Epithelial cell of esophagus (primary cell): Measurements from ENCODE around the gene COL24A1.

Source experiments
- DNase-seq: peaks from one replicate; pipeline ENCODE4 v3.0.0; 2010; ENCODE audit warnings: low read depth
- H3K4me3 ChIP-seq: 2 replicates; pipeline ENCODE4 v1.5.1; 2011; ENCODE audit warnings: mild to moderate bottlenecking, low read length, control low read depth
- TF ChIP-seq, protein P1 (sequence below): IDR thresholded peaks from 2 replicates; pipeline ENCODE4 v1.5.1; 2011; ENCODE audit warnings: low read depth, mild to moderate bottlenecking, low read length, control low read depth, inconsistent platforms; ENCODE audit not compliant: insufficient read depth; ENCODE audit errors: missing control alignments

COL24A1 gene

DNA sequence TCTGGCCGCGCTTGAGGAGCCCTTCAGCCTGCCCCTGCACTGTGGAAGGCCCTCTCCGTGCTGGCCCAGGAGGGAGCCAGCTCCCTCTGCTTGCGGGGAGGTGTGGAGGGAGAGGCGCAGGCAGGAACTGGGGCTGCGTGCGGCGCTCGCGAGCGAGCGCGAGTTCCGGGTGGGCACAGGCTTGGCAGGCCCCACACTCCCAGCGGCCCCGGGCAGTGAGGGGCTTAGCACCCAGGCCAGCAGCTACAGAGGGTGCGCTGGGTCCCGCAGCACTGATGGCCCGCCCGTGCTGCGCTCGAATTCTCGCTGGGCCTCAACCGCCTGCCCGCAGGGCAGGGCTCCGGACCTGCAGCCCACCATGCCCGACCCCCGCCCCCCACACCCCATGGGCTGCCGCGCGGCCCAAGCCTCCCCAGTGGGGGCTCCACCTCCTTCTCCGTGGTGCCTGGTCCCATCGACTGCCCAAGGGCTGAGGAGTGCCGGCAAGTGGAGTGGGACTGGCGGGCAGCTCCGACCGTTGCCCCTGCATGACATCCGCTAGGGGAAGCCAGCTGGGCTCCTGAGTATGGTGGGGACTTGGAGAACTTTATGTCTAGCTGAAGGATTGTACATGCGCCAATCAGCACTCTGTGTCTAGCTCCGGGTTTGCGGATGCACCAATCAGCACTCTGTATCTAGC lies 46.0 kb downstream of the COL24A1 start:
- DNase-seq, result no peak
- H3K4me3 ChIP-seq, result no peak overlapping the region
- TF ChIP-seq, protein P1, sequence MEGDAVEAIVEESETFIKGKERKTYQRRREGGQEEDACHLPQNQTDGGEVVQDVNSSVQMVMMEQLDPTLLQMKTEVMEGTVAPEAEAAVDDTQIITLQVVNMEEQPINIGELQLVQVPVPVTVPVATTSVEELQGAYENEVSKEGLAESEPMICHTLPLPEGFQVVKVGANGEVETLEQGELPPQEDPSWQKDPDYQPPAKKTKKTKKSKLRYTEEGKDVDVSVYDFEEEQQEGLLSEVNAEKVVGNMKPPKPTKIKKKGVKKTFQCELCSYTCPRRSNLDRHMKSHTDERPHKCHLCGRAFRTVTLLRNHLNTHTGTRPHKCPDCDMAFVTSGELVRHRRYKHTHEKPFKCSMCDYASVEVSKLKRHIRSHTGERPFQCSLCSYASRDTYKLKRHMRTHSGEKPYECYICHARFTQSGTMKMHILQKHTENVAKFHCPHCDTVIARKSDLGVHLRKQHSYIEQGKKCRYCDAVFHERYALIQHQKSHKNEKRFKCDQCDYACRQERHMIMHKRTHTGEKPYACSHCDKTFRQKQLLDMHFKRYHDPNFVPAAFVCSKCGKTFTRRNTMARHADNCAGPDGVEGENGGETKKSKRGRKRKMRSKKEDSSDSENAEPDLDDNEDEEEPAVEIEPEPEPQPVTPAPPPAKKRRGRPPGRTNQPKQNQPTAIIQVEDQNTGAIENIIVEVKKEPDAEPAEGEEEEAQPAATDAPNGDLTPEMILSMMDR, result no peak

DNA sequence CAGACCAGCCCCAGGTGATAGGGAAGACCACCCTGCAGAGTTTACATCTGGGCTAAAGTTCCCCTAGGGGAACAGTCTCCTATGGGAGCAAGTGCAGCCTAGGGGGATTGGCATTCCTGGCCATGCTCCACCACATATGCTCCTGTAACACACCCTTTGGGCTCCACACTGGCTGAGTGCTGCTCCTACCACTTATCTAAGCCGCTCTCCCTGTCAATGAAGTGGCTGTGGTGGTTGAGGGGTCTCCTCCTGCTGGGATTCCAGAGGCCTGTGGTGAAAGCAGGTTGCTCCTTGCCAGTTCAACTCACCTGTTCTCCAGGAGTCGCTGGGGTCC lies 51.1 kb downstream of the COL24A1 start:
- TF ChIP-seq, protein P1, result no peak
- H3K4me3 ChIP-seq, result no peak overlapping the region
- DNase-seq, result no peak

DNA sequence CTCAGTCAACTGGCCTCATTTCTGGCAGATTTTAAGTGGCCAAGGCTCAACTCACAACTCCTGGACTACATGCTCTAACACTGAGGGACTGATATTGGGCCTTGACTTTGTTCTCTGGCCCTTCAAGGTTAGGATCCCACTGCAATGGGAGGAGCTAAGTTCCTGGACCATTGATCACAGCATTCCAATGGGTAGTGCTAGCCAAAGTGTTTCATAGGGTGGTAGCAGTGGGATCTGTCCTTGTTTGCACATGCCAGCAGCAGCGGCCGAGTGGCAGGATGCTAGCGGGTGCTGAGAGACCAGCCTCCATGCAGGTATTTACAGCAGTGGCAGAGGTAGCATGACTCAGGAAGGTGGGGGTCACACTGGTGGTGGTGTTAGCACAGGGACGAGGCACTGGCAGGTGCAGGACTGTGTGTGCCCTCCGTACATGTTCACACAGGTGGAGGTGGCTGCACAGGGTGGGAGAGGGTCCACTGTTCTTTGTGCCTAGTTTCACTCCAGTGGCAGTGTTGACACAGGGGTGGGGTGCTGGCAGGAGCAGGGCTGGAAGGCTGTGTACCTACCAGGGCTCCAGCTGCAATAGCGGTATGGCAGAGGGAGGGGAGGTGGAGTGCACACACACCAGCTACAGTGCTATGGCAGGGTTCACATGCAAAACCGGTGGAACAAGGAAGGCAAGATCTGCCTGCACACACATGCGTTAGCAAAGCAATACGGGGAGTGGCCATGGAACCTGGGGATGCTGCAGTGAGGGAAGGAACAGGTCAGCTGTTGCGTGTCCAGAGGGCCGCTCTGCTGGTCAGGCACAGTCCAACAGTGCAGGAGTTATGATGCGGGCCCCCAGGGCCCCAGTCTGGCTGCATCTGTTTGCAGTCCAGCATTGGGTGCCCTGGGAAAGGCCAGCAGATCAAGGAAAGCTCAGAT lies 51.7 kb downstream of the COL24A1 start:
- TF ChIP-seq, protein P1, result no peak
- H3K4me3 ChIP-seq, result no peak overlapping the region
- DNase-seq, result peak; percentile 86

DNA sequence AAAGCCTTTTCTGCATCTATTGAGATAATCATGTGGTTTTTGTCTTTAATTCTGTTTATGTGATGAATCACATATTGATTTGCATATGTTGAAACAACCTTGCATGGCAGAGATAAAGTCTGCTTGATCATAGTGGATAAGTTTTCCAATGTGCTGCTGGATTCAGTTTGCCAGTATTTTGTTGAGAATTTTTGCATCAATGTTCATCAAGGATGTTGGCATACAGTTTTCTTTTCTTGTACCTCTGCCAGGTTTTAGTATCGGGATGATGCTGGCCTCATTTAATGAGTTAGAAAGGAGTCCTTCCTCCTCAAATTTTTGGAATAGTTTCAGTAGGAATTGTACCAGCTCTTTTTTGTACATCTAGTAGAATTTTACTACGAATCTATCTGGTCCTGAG lies 55.0 kb downstream of the COL24A1 start:
- DNase-seq, result no peak
- no peak overlapping the region for H3K4me3 ChIP-seq
- TF ChIP-seq, protein P1, result no peak

DNA sequence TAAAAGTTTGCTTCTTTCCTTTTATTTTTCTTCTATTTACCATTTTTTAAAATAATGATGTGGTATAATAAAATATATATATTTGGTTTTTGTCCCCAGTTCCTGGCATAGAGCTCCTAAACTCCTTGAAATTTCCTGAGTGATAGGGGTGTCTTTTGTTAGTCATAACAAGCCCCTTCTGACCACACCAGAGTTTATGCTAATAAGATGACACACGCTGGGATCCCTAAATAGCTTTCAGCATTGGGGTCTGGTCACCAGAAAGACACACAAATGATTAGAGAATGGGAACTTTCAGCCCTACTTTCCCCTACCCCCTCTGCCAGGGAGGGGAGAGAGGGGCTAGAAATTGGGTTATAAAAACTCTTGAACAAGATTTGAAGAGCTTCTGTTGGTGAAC lies 56.2 kb downstream of the COL24A1 start:
- TF ChIP-seq, protein P1, result no peak
- no peak for DNase-seq
- no peak overlapping the region for H3K4me3 ChIP-seq

DNA sequence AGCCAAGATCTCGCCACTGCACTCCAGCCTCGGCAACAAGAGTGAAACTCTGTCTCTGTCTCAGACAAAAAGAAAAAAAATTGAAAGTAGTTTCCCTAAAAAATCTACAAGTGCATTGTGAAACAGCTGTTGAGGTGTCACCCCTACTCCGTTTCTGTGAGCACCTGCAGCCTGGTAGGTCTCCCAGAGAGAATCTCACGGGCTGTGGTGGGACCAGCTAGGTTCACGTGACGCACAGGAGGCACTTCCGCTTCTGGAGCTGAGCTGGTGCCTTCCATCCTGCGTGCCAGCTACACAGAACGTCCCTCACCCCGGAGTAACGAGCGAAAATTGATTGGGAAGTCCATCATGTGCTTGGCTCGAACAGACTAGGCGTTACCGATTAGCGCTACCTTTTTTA lies 66.8 kb downstream of the COL24A1 start:
- TF ChIP-seq, protein P1, result no peak
- DNase-seq, result no peak
- no peak overlapping the region for H3K4me3 ChIP-seq
